Osteoblast (primary cell): ENCODE measurements around the gene ADARB1. TPM values are rescaled to one million over a fixed set of nuclear protein-coding genes. Genes with fewer than 3 reads are reported as not detected.

ENCODE experiments used
- DNase-seq: peaks from one replicate; pipeline ENCODE4 v3.0.0; 2011; ENCODE audit warnings: low spot score, mixed read lengths; ENCODE audit not compliant: insufficient read length; ENCODE audit errors: missing footprints
- H2AFZ ChIP-seq: 2 replicates; pipeline ENCODE4 v1.6.0; 2011; ENCODE audit warnings: mild to moderate bottlenecking, low read length
- H3K27ac ChIP-seq: 2 replicates; pipeline ENCODE4 v1.5.1; 2011; ENCODE audit warnings: mild to moderate bottlenecking, low read depth, low read length, moderate library complexity
- H3K27me3 ChIP-seq: 2 replicates; pipeline ENCODE4 v1.6.0; 2012; ENCODE audit warnings: mild to moderate bottlenecking, control low read depth, inconsistent platforms, low read length, moderate library complexity; ENCODE audit not compliant: insufficient read depth
- H3K36me3 ChIP-seq: 2 replicates; pipeline ENCODE4 v1.5.1; 2011; ENCODE audit warnings: mild to moderate bottlenecking, low read length, control low read depth, moderate library complexity; ENCODE audit not compliant: insufficient read depth
- H3K4me1 ChIP-seq: 2 replicates; pipeline ENCODE4 v1.5.1; 2011; ENCODE audit warnings: mild to moderate bottlenecking, low read length, control low read depth, moderate library complexity; ENCODE audit not compliant: insufficient read depth
- H3K4me2 ChIP-seq: 2 replicates; pipeline ENCODE4 v1.6.0; 2011; ENCODE audit warnings: mild to moderate bottlenecking, low read length; ENCODE audit not compliant: insufficient read depth
- H3K4me3 ChIP-seq: fragments of 200-600 bp; sonication (generic); 3 replicates; pipeline ENCODE4 v1.5.1; 2012; ENCODE audit warnings: mild to moderate bottlenecking, low read length, inconsistent platforms; ENCODE audit not compliant: insufficient read depth
- H3K79me2 ChIP-seq: 2 replicates; pipeline ENCODE4 v1.6.0; 2012; ENCODE audit warnings: mild to moderate bottlenecking, low read length, control low read depth, inconsistent platforms; ENCODE audit not compliant: insufficient read depth
- H3K9me3 ChIP-seq: 2 replicates; pipeline ENCODE4 v1.5.1; 2011; ENCODE audit warnings: low read depth, low read length, control low read depth
- H4K20me1 ChIP-seq: 2 replicates; pipeline ENCODE4 v1.6.0; 2012; ENCODE audit warnings: mild to moderate bottlenecking, low read length, control low read depth; ENCODE audit not compliant: insufficient read depth
- total RNA-seq: library from RNA; depleted of rRNA; stranded (reverse); fragments of >200 nt; gene quantifications from 2 replicates; pipeline ENCODE4 v1.2.3, GENCODE V29; 2012
- TF ChIP-seq, protein P1 (sequence below): IDR thresholded peaks from 2 replicates; pipeline ENCODE4 v1.5.1; 2011; ENCODE audit warnings: mild to moderate bottlenecking, low read depth, low read length, moderate library complexity; ENCODE audit errors: extremely low read depth

The ADARB1 gene
- total RNA-seq, 1 donor, result 19.5 TPM

- no peak overlapping the region for H3K4me2 ChIP-seq
- peaks cover 14% of the 10 kb centered on the region for H3K79me2 ChIP-seq
- H3K4me3 ChIP-seq, result no peak overlapping the region
- H2AFZ ChIP-seq, result no peak overlapping the region
- no peaks in the 10 kb centered on the region for H3K27me3 ChIP-seq
- H3K36me3 ChIP-seq, result no peaks in the 10 kb centered on the region
- H4K20me1 ChIP-seq, result peaks cover 13% of the 10 kb centered on the region
- no peak overlapping the region for H3K27ac ChIP-seq
- H3K9me3 ChIP-seq, result no peaks in the 10 kb centered on the region
- TF ChIP-seq, protein P1, sequence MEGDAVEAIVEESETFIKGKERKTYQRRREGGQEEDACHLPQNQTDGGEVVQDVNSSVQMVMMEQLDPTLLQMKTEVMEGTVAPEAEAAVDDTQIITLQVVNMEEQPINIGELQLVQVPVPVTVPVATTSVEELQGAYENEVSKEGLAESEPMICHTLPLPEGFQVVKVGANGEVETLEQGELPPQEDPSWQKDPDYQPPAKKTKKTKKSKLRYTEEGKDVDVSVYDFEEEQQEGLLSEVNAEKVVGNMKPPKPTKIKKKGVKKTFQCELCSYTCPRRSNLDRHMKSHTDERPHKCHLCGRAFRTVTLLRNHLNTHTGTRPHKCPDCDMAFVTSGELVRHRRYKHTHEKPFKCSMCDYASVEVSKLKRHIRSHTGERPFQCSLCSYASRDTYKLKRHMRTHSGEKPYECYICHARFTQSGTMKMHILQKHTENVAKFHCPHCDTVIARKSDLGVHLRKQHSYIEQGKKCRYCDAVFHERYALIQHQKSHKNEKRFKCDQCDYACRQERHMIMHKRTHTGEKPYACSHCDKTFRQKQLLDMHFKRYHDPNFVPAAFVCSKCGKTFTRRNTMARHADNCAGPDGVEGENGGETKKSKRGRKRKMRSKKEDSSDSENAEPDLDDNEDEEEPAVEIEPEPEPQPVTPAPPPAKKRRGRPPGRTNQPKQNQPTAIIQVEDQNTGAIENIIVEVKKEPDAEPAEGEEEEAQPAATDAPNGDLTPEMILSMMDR, result no peak
- no peak for DNase-seq
- no peaks in the 10 kb centered on the region for H3K4me1 ChIP-seq
Observed at GRCh38 chr21:45122030-45122429, 47.6 kb downstream of the ADARB1 start.

DNA sequence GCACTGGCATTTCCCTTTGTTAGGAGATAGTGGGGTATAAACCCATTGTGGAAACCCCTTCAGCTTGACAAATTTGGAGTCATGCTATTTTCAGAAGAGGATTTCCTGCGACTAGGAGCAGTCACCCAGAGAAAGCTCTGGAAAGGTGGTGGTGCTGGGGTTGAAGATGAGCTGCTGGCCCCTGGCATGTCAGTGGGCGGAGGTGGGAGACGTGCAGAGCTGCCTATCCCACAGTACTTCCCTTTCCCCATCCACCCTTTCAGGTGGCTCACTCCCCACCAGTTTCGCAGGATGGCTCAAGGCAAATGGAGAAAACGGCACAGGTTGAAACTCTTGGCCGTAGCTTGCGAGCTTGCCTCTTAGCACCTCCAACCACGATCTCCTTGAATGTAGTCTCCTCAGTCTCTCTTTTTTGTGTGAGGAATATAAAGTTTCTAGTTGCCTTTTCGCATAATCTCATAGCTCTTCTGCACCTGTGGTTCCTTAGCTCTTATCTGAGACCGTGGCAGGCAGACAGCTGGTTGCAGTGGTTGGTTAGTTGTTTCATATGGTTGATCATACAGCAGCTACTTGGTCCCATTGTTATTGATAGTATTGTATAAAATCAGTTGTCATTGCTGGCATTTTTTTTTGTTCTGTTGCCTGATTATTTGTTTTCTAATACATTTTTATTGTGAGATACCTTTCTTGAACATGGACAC is 48.2 kb downstream of the ADARB1 start:
- H3K27me3 ChIP-seq, result no peaks in the 10 kb centered on the region
- H3K4me2 ChIP-seq, result no peak overlapping the region
- peaks cover 19% of the 10 kb centered on the region for H3K79me2 ChIP-seq
- no peaks in the 10 kb centered on the region for H3K36me3 ChIP-seq
- H3K4me3 ChIP-seq, result no peak overlapping the region
- no peak overlapping the region for H2AFZ ChIP-seq
- DNase-seq, result no peak
- H3K9me3 ChIP-seq, result no peaks in the 10 kb centered on the region
- no peaks in the 10 kb centered on the region for H3K4me1 ChIP-seq
- H4K20me1 ChIP-seq, result peaks cover 16% of the 10 kb centered on the region
- no peak overlapping the region for H3K27ac ChIP-seq
- TF ChIP-seq, protein P1, result no peak

- no peak overlapping the region for H2AFZ ChIP-seq
- TF ChIP-seq, protein P1, result no peak
- no peak overlapping the region for H3K4me2 ChIP-seq
- H3K27ac ChIP-seq, result no peak overlapping the region
- peaks cover 19% of the 10 kb centered on the region for H3K79me2 ChIP-seq
- peaks cover 2% of the 10 kb centered on the region for H3K4me1 ChIP-seq
- no peaks in the 10 kb centered on the region for H3K27me3 ChIP-seq
- no peak for DNase-seq
- H3K4me3 ChIP-seq, result no peak overlapping the region
- no peaks in the 10 kb centered on the region for H3K36me3 ChIP-seq
- H4K20me1 ChIP-seq, result peaks cover 16% of the 10 kb centered on the region
- H3K9me3 ChIP-seq, result no peaks in the 10 kb centered on the region
Observed at GRCh38 chr21:45123440-45123839, 49.1 kb downstream of the ADARB1 start.

DNA sequence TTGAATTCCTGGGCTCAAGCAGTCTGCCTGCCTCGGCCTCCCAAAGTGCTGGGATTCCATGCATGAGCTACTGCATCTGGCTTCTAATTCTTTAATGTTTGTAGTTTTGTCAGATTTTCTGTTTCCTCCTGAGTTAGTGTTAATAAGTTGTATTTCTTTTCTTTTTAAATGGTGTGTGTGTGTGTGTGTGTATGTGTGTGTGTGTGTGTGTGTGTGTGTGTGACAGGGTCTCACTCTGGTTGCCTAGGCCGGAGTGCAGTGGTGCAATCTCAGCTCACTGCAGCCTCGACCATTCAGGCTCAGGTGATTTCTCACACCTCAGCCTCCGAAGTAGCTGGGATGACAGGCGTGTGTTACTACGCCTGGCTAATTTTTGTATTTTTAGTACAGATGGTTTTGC is 50.2 kb downstream of the ADARB1 start:
- Histone ChIP-seq H3K27me3 (no peaks in the 10 kb centered on the region), H3K79me2 (peaks cover 19% of the 10 kb centered on the region), H3K4me1 (peaks cover 13% of the 10 kb centered on the region)

More for the DNA sequence above, 50.2 kb downstream of the ADARB1 start:
- no peak for DNase-seq
- Histone ChIP-seq H3K4me3 (no peak overlapping the region), H3K4me2 (no peak overlapping the region), H4K20me1 (peaks cover 16% of the 10 kb centered on the region), H3K27ac (no peak overlapping the region), H3K36me3 (no peaks in the 10 kb centered on the region), H2AFZ (no peak overlapping the region), H3K9me3 (no peaks in the 10 kb centered on the region)
- TF ChIP-seq, protein P1, result no peak
